Measurements from ENCODE around the gene PCF11. TPM values are rescaled to one million over a fixed set of nuclear protein-coding genes. Genes with fewer than 3 reads are reported as not detected.

The PCF11 gene
- total RNA-seq, 1 donor from 2014 or later, result 39.7 TPM

- Mint-ChIP-seq H3K9me3 (ENCODE audit: low read depth) (no peaks in the 10 kb centered on the region), H3K27ac (ENCODE audit: unreplicated experiment) (peak overlapping the region; percentile 36), H3K4me3 (ENCODE audit: unreplicated experiment) (no peak overlapping the region), H3K27me3 (ENCODE audit: low read depth) (no peaks in the 10 kb centered on the region), H3K4me1 (ENCODE audit: low read depth) (peaks cover 27% of the 10 kb centered on the region), H3K36me3 (ENCODE audit: low read depth) (peaks cover 17% of the 10 kb centered on the region)
- TF ChIP-seq, protein P1, sequence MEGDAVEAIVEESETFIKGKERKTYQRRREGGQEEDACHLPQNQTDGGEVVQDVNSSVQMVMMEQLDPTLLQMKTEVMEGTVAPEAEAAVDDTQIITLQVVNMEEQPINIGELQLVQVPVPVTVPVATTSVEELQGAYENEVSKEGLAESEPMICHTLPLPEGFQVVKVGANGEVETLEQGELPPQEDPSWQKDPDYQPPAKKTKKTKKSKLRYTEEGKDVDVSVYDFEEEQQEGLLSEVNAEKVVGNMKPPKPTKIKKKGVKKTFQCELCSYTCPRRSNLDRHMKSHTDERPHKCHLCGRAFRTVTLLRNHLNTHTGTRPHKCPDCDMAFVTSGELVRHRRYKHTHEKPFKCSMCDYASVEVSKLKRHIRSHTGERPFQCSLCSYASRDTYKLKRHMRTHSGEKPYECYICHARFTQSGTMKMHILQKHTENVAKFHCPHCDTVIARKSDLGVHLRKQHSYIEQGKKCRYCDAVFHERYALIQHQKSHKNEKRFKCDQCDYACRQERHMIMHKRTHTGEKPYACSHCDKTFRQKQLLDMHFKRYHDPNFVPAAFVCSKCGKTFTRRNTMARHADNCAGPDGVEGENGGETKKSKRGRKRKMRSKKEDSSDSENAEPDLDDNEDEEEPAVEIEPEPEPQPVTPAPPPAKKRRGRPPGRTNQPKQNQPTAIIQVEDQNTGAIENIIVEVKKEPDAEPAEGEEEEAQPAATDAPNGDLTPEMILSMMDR (IDR thresholded peaks at IDR 0.05), result no peak
- DNase-seq (ENCODE audit: low spot score), result no peak
These were observed 18.9 kb downstream of the PCF11 start for GRCh38 chr11:83175815-83176214.

- Mint-ChIP-seq H3K27me3 (ENCODE audit: low read depth) (no peaks in the 10 kb centered on the region), H3K4me1 (ENCODE audit: low read depth) (peaks cover 4% of the 10 kb centered on the region), H3K27ac (ENCODE audit: unreplicated experiment) (peak overlapping the region; percentile 47), H3K4me3 (ENCODE audit: unreplicated experiment) (no peak overlapping the region), H3K36me3 (ENCODE audit: low read depth) (peaks cover 30% of the 10 kb centered on the region), H3K9me3 (ENCODE audit: low read depth) (no peaks in the 10 kb centered on the region)
- TF ChIP-seq, protein P1 (IDR thresholded peaks at IDR 0.05), result no peak
- DNase-seq (ENCODE audit: low spot score), result no peak
These were observed 24.9 kb downstream of the PCF11 start for GRCh38 chr11:83181815-83182214.

DNA sequence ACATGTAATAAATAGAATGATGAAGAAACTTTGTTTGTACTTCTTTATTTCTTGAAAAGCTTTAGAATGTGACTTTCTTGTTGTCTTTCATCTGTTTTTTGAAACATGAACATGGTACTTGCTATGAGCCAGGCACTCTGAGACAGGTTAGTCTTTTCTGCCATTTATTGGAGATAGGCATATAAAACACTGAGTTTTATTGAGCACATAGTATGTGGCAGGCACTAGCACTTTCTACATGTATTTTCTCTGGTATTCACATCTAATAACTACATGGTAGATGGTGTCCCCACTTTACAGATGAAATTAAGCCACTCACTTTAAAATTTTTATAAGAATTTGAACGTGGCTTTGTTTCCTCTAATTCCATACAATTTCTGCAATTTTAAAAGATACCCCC lies 28.8 kb downstream of the PCF11 start:
- TF ChIP-seq, protein P1 (IDR thresholded peaks at IDR 0.05), result no peak
- Mint-ChIP-seq H3K27ac (ENCODE audit: unreplicated experiment) (no peak overlapping the region), H3K4me3 (ENCODE audit: unreplicated experiment) (no peak overlapping the region)

DNA sequence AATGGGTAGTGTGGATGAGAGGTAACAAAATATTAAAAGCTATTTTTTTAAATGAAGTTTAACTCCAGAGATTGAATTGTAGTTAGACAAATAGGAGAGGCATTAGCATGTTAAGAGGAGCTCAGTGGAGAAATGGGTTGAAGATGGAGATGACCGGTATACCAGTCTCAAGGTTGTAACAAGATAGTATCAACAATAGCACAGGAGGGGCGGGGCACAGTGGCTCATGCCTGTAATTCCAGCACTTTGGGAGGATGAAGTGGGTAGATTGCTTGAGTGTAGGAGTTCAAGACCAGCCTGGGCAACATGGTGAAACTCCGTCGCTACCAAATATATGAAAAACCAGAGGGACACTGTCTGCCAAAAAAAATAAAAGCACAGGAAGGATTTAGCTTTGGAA lies 30.5 kb downstream of the PCF11 start:
- H3K4me3 Mint-ChIP-seq (ENCODE audit: unreplicated experiment), result no peak overlapping the region
- peaks cover 8% of the 10 kb centered on the region for H3K4me1 Mint-ChIP-seq (ENCODE audit: low read depth)
- TF ChIP-seq, protein P1 (IDR thresholded peaks at IDR 0.05), result no peak
- peak overlapping the region; percentile 57 for H3K27ac Mint-ChIP-seq (ENCODE audit: unreplicated experiment)
- H3K36me3 Mint-ChIP-seq (ENCODE audit: low read depth), result peaks cover 21% of the 10 kb centered on the region
- no peaks in the 10 kb centered on the region for H3K9me3 Mint-ChIP-seq (ENCODE audit: low read depth)
- DNase-seq (ENCODE audit: low spot score), result no peak
- H3K27me3 Mint-ChIP-seq (ENCODE audit: low read depth), result no peaks in the 10 kb centered on the region

More for the DNA sequence above, 28.8 kb downstream of the PCF11 start:
- Mint-ChIP-seq H3K9me3 (ENCODE audit: low read depth) (no peaks in the 10 kb centered on the region), H3K27me3 (ENCODE audit: low read depth) (no peaks in the 10 kb centered on the region), H3K4me1 (ENCODE audit: low read depth) (peaks cover 4% of the 10 kb centered on the region), H3K36me3 (ENCODE audit: low read depth) (peaks cover 28% of the 10 kb centered on the region)
- DNase-seq (ENCODE audit: low spot score), result no peak

- H3K27me3 Mint-ChIP-seq (ENCODE audit: low read depth), result no peaks in the 10 kb centered on the region
- H3K36me3 Mint-ChIP-seq (ENCODE audit: low read depth), result peaks cover 11% of the 10 kb centered on the region
- no peak overlapping the region for H3K4me3 Mint-ChIP-seq (ENCODE audit: unreplicated experiment)
- H3K27ac Mint-ChIP-seq (ENCODE audit: unreplicated experiment), result peak overlapping the region; percentile 5
- TF ChIP-seq, protein P1 (IDR thresholded peaks at IDR 0.05), result no peak
- H3K4me1 Mint-ChIP-seq (ENCODE audit: low read depth), result peaks cover 38% of the 10 kb centered on the region
- H3K9me3 Mint-ChIP-seq (ENCODE audit: low read depth), result no peaks in the 10 kb centered on the region
- DNase-seq (ENCODE audit: low spot score), result no peak
These were observed 34.6 kb downstream of the PCF11 start for GRCh38 chr11:83191491-83191890.
